GM10248 (cell line): ENCODE results near the gene SRRM2.

Source experiments
- CTCF ChIA-PET: fragments of 300-600 bp; sonication (Branson Sonifier 250); formaldehyde crosslinking; extraction: SDS; loops from one replicate; lab custom pipeline; 2021; ENCODE audit warnings: antibody characterized with exemption; lab: Yijun Ruan, JAX
- POLR2A ChIA-PET: fragments of 350-650 bp; sonication (Branson Sonifier 250); formaldehyde crosslinking; extraction: SDS; loops from one replicate; lab custom pipeline; 2020; ENCODE audit warnings: antibody characterized with exemption; lab: Yijun Ruan, JAX
- DNase-seq: peaks from one replicate; pipeline ENCODE4 v3.0.0; 2012; ENCODE audit errors: extremely low spot score
- TF ChIP-seq, protein P1 (sequence below): IDR thresholded peaks from 2 replicates; pipeline ENCODE4 v1.5.1; 2012; ENCODE audit warnings: mild to moderate bottlenecking, low read depth; ENCODE audit errors: extremely low read depth, missing control alignments, control extremely low read depth

Gene SRRM2

GRCh38 chr16:2769100-2769529, 16.7 kb downstream of the SRRM2 start:
- DNase-seq = no peak
- CTCF ChIA-PET = no interaction called here
- TF ChIP-seq, protein P1, sequence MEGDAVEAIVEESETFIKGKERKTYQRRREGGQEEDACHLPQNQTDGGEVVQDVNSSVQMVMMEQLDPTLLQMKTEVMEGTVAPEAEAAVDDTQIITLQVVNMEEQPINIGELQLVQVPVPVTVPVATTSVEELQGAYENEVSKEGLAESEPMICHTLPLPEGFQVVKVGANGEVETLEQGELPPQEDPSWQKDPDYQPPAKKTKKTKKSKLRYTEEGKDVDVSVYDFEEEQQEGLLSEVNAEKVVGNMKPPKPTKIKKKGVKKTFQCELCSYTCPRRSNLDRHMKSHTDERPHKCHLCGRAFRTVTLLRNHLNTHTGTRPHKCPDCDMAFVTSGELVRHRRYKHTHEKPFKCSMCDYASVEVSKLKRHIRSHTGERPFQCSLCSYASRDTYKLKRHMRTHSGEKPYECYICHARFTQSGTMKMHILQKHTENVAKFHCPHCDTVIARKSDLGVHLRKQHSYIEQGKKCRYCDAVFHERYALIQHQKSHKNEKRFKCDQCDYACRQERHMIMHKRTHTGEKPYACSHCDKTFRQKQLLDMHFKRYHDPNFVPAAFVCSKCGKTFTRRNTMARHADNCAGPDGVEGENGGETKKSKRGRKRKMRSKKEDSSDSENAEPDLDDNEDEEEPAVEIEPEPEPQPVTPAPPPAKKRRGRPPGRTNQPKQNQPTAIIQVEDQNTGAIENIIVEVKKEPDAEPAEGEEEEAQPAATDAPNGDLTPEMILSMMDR = no peak
- POLR2A ChIA-PET = interaction anchor here (0.9 to 1.6 kb wide), 4 partner anchors 13 to 27 kb away, joined by 3 to 4 read pairs (median 4); no protein-coding TSS in a partner anchor

DNA sequence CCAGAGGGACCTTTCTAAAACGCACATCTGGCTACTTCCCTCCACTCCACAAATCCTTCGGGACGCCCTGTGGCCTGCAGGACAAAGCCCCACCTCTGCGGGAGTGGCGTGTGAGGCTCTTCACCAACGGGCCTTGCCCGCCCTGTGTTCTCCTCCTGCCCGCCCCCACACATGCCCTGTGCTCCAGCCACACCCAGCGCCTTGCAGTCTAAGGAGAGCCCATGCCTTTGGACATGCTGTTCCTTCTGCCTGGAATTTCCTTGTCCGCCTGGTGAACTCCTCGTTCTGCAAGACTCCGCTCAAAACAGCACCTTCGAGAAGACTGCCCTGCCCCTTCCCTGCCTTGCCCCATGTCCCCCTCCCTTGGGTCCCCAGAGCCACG, 17.2 kb downstream of the SRRM2 start:
- TF ChIP-seq, protein P1 = no peak
- ChIA-PET POLR2A (interaction anchor here (1.0 to 1.6 kb wide), 3 partner anchors 12 to 16 kb away, joined by 3 to 4 read pairs (median 4); no protein-coding TSS in a partner anchor), CTCF (no interaction called here)
- no peak for DNase-seq

DNA sequence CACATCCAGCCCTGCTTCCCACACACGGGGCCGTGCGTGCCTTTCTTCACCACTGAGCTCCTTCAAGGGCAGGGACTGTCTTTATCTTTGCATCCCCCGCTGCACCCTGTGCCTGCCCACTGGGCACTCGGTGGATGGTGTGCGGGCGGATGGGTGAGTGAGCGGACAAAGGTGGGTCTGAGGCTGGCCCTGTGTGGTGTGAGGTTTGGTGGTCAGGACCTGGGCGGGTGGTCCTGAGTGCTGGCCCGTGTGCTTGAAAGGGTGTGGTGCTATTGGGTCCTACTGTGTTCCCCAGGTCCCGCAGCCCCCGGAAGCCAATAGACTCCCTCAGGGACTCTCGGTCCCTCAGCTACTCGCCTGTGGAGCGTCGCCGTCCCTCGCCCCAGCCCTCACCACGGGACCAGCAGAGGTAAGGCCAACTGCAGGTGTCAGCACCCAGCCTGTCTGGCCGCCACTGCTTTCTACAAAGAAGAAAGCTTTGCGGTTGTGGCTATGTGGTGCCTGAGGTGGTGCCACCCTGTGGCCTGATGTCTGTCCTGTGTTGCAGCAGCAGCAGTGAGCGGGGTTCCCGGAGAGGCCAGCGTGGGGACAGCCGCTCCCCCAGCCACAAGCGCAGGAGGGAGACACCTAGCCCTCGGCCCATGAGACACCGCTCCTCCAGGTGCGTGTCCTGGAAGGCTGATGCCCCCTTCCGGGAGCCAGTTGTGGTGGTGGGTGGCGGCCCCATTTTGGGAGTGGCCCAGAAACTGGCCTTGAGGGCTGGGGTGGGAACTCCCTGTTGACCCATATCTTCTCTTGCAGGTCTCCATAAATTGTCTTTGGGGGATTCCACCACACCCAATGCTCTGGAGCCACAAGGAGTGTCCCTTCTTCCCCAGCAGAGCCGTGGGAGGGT, 17.9 kb downstream of the SRRM2 start:
- ChIA-PET POLR2A (interaction anchor here (1.0 to 1.6 kb wide), 3 partner anchors 13 to 17 kb away, joined by 3 to 4 read pairs (median 4); no protein-coding TSS in a partner anchor), CTCF (no interaction called here)
- TF ChIP-seq, protein P1 = peak; percentile 28
- DNase-seq = no peak

GRCh38 chr16:2771496-2772402, 19.3 kb downstream of the SRRM2 start:
- ChIA-PET POLR2A (interaction anchor here (0.6 kb wide), 2 partner anchors 39 to 674 kb away, joined by 3 read pairs; no protein-coding TSS in a partner anchor), CTCF (no interaction called here)
- DNase-seq = no peak
- TF ChIP-seq, protein P1 = no peak

DNA sequence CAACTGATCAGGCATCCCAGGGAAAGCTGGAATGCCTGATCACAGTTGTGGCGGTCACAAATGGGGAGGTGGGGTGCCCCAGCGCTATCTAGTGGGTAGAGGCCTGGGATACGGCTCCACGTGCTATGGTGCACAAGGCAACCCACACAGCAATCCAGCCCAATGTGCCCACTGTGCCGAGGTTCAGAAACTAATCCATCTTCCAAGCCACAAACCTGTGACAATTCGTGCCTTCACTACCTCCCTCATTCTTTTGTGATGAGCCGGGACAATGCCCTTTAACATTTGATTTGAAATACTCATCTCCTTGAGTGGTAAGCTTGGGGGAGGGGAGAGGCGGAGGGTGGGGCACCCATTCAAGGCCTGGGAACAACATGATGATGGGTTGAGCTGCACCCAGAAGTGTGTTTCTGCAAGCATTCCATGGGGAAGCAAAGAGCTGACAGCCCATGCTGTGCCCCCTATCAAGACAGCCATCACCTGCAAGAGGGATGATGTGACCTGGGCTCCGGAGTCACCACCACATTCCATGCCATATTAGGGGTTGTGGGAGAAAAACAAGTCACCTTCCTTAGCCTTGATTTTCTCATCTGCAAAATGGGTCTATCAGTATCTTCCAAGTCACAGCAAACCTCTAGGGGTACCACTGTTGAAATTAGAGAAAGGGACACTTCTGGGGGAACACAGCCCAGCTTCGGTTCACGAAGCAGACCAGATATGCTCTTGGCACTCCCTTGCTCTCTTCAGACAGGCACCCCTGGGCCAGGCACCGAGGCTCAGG, 20.9 kb downstream of the SRRM2 start:
- TF ChIP-seq, protein P1 = no peak
- DNase-seq = no peak
- CTCF ChIA-PET = interaction anchor here (1.0 to 1.8 kb wide), 4 partner anchors 14 to 209 kb away, joined by 3 to 7 read pairs (median 4); no protein-coding TSS in a partner anchor
- POLR2A ChIA-PET = interaction anchor here (0.9 kb wide), 1 partner anchor 20 kb away, joined by 3 read pairs; no protein-coding TSS in a partner anchor
